ENCODE measurements around the gene PLAGL1. TPM values are rescaled to one million over a fixed set of nuclear protein-coding genes. Genes with fewer than 3 reads are reported as not detected.

PLAGL1 gene
- total RNA-seq, 1 experiment from 2014 or later, result 24.3 TPM

DNA sequence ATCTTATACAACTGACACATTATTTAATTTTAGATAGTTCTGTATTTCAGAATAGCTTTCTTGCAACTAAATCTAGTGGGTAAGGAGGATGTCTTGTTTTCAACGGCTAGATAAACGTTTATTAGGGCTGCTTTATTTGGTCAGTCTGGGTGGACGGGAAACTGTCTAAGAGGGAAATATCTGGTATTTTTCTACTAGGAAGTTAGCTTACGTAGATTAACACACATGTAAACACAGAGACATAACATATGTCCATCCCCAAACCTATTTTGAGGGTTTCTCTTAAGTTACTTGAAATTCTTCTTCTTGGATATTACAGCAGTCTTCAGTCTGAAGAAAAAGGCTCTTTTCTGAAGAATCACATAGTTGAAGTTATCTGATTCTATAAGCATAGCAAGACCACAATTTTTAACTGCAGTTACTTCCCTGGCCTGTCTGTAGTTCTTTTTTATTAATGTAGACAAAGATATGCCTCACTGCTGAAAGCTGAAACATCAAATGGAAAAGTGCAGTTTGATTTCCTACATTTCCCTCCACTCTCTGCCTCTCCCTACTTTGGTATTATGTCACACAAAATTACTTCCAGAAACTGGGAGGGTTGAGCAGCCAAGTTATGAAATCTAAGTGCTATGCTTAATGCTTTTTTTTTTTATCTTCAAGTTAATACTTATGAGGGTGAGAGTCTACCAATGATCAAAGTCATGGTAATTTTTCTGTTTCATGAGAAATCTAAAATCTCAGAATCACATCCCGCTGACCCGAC is 37.4 kb downstream of the PLAGL1 start:
- no peak for TF ChIP-seq TCF7L2 (IDR thresholded peaks at IDR 0.05; ENCODE audit: low read depth, low read length)
- TF ChIP-seq SIN3A (IDR thresholded peaks at IDR 0.05; ENCODE audit: borderline replicate concordance, insufficient read depth, low read depth, low read length), result no peak
- no peak for TF ChIP-seq CTCF (IDR thresholded peaks at IDR 0.05)
- no peak for TF ChIP-seq POLR2AphosphoS5 (IDR thresholded peaks at IDR 0.05; ENCODE audit: low read depth, low read length)
- TF ChIP-seq REST (IDR thresholded peaks at IDR 0.05; ENCODE audit: insufficient read depth in 1 of 2, low read depth in 2 of 2, low read length in 1 of 2), result no peak
- Histone ChIP-seq H3K27me3 (ENCODE audit: control insufficient read depth, insufficient read depth, low read length) (no peaks in the 10 kb centered on the region; the same call in 1 of the 2 replicates), H3K4me1 (ENCODE audit: control insufficient read depth, insufficient read depth, low read length) (no peaks in the 10 kb centered on the region; the same call in 1 of the 2 replicates), H3K9me3 (ENCODE audit: control insufficient read depth, insufficient read depth, low read depth, low read length) (no peaks in the 10 kb centered on the region), H3K36me3 (ENCODE audit: control insufficient read depth, insufficient read depth, low read length) (no peaks in the 10 kb centered on the region), H3K4me3 (ENCODE audit: low read depth in 2 of 2, low read length in 2 of 2) (no peak overlapping the region), H3K27ac (ENCODE audit: low read length) (no peak overlapping the region)
- no TSS peak for BruUV-seq (replicated peaks)
- DNase-seq (ENCODE audit: low read depth, low spot score) (no peak), ATAC-seq (no peak)
- POLR2A ChIA-PET, result no interaction called here
- CTCF ChIA-PET, result no interaction called here
- in situ Hi-C loops (cut with HindIII; ENCODE audit: low pct_unique_long_range_greater_than_20kb, low sequenced_read_pairs) (no loop called here), intact Hi-C loops (cut with micrococcal nuclease; ENCODE audit: unreplicated experiment) (no loop called here)

GRCh38 chr6:143969077-143969476 is 39.0 kb downstream of the PLAGL1 start:
- CTCF ChIA-PET, result no interaction called here

More at GRCh38 chr6:143969077-143969476, 39.0 kb downstream of the PLAGL1 start:
- H3K4me3 ChIP-seq (ENCODE audit: low read depth in 2 of 2, low read length in 2 of 2), result no peak overlapping the region
- DNase-seq (ENCODE audit: low read depth, low spot score), result no peak
- no TSS peak for BruUV-seq (replicated peaks)
- no peaks in the 10 kb centered on the region for H3K9me3 ChIP-seq (ENCODE audit: control insufficient read depth, insufficient read depth, low read depth, low read length)
- H3K27ac ChIP-seq (ENCODE audit: low read length), result no peak overlapping the region
- H3K36me3 ChIP-seq (ENCODE audit: control insufficient read depth, insufficient read depth, low read length), result no peaks in the 10 kb centered on the region
- POLR2A ChIA-PET, result no interaction called here
- TF ChIP-seq REST (IDR thresholded peaks at IDR 0.05; ENCODE audit: insufficient read depth in 1 of 2, low read depth in 2 of 2, low read length in 1 of 2) (no peak), TCF7L2 (IDR thresholded peaks at IDR 0.05; ENCODE audit: low read depth, low read length) (no peak)
- no peaks in the 10 kb centered on the region; the same call in 1 of the 2 replicates for H3K4me1 ChIP-seq (ENCODE audit: control insufficient read depth, insufficient read depth, low read length)
- in situ Hi-C loops (cut with HindIII; ENCODE audit: low pct_unique_long_range_greater_than_20kb, low sequenced_read_pairs), result no loop called here
- intact Hi-C loops (cut with micrococcal nuclease; ENCODE audit: unreplicated experiment), result no loop called here
- no peak for ATAC-seq
- H3K27me3 ChIP-seq (ENCODE audit: control insufficient read depth, insufficient read depth, low read length), result no peaks in the 10 kb centered on the region; the same call in 1 of the 2 replicates
